Brain pericyte (primary cell): ENCODE measurements around the gene NPM3.

Experiments used
- DNase-seq: peaks from one replicate; pipeline ENCODE4 v3.0.0-alpha.2; 2012; ENCODE audit warnings: low read depth, low spot score

NPM3 gene

GRCh38 chr10:101782811-101783735, at the start of gene NPM3:
TSS of gene NPM3 (minus strand) at chr10:101783446. CDS start at chr10:101783390, 56 bp downstream.
- no peak for DNase-seq

- DNase-seq: no peak
Observed at GRCh38 chr10:101832325-101832771, 49.1 kb upstream of the NPM3 start.

GRCh38 chr10:101831169-101831811, 48.0 kb upstream of the NPM3 start:
- no peak for DNase-seq

GRCh38 chr10:101830322-101831168, 47.3 kb upstream of the NPM3 start:
- DNase-seq: peak; percentile 55

- DNase-seq: no peak
Observed at GRCh38 chr10:101829561-101830315, 46.5 kb upstream of the NPM3 start.

GRCh38 chr10:101828766-101829551, 45.7 kb upstream of the NPM3 start:
- DNase-seq: no peak

GRCh38 chr10:101827919-101828600, 44.8 kb upstream of the NPM3 start:
- no peak for DNase-seq

GRCh38 chr10:101826852-101827434, 43.7 kb upstream of the NPM3 start:
- DNase-seq: no peak

GRCh38 chr10:101824736-101825135, 41.5 kb upstream of the NPM3 start:
- DNase-seq: no peak

GRCh38 chr10:101818872-101819633, 35.8 kb upstream of the NPM3 start:
- no peak for DNase-seq

- peak; percentile 99 for DNase-seq
Observed at GRCh38 chr10:101818119-101818871, 35.0 kb upstream of the NPM3 start, which contains the start of gene OGA. TSS of gene OGA (minus strand) at chr10:101818444. CDS start at chr10:101818022, 422 bp downstream.

- peak; percentile 74 for DNase-seq
Observed at GRCh38 chr10:101817337-101818118, 34.3 kb upstream of the NPM3 start.

- DNase-seq: no peak
Observed at GRCh38 chr10:101816913-101817336, 33.7 kb upstream of the NPM3 start.

GRCh38 chr10:101816376-101816775, 33.1 kb upstream of the NPM3 start:
- DNase-seq: no peak

- DNase-seq: no peak
Observed at GRCh38 chr10:101814466-101815071, 31.3 kb upstream of the NPM3 start.

GRCh38 chr10:101812606-101813005, 29.4 kb upstream of the NPM3 start:
- no peak for DNase-seq
